Stimulated activated CD4-positive, alpha-beta T cell treated with anti-CD3 and anti-CD28 coated beads, Interleukin-2, amount 100 ng/mL, for 24 hours (primary cell): ENCODE data around the gene TBX20.
A peak's percentile ranks its signal among the peaks of the same experiment; 100 is the strongest.
"Not testable (repeated sequence)": the region's sequence is repeated elsewhere in the genome, so short reads cannot be mapped to it uniquely, and the experiment has no call there.

Experiments used
- DNase-seq, 2 donors: peaks; one replicate each; pipeline ENCODE4 v3.0.0-alpha.2; 2020

TBX20 gene

GRCh38 chr7:35206924-35207323 lies 47.0 kb downstream of the TBX20 start:
- not testable (repeated sequence) for DNase-seq

GRCh38 chr7:35204850-35205249 lies 49.0 kb downstream of the TBX20 start:
- not testable (repeated sequence) for DNase-seq

GRCh38 chr7:35204031-35204430 lies 49.9 kb downstream of the TBX20 start:
- not testable (repeated sequence) for DNase-seq

GRCh38 chr7:35202353-35202752 lies 51.5 kb downstream of the TBX20 start:
- DNase-seq = not testable (repeated sequence)

- not testable (repeated sequence) for DNase-seq
These were observed 53.7 kb downstream of the TBX20 start for GRCh38 chr7:35200170-35200569.

- not testable (repeated sequence) for DNase-seq
These were observed 55.3 kb downstream of the TBX20 start for GRCh38 chr7:35198370-35199140.

GRCh38 chr7:35191571-35191970 lies 62.3 kb downstream of the TBX20 start:
- not testable (repeated sequence) for DNase-seq

- DNase-seq = not testable (repeated sequence)
These were observed 63.6 kb downstream of the TBX20 start for GRCh38 chr7:35190146-35190773.

- DNase-seq = peak in 1 of 2 donors; percentile 2
These were observed 67.1 kb downstream of the TBX20 start for GRCh38 chr7:35186751-35187150.

GRCh38 chr7:35185908-35186731 lies 67.8 kb downstream of the TBX20 start:
- peak in 1 of 2 donors; percentile 40 for DNase-seq

GRCh38 chr7:35185578-35185907 lies 68.4 kb downstream of the TBX20 start:
- not testable (repeated sequence) for DNase-seq

GRCh38 chr7:35184961-35185360 lies 68.9 kb downstream of the TBX20 start:
- not testable (repeated sequence) for DNase-seq

- not testable (repeated sequence) for DNase-seq
These were observed 69.9 kb downstream of the TBX20 start for GRCh38 chr7:35183873-35184503.

GRCh38 chr7:35180665-35181064 lies 73.2 kb downstream of the TBX20 start:
- DNase-seq = not testable (repeated sequence)

GRCh38 chr7:35173176-35173575 lies 80.7 kb downstream of the TBX20 start:
- DNase-seq = not testable (repeated sequence)

GRCh38 chr7:35172131-35172530 lies 81.8 kb downstream of the TBX20 start:
- DNase-seq = not testable (repeated sequence)

- not testable (repeated sequence) for DNase-seq
These were observed 86.2 kb downstream of the TBX20 start for GRCh38 chr7:35167658-35168057.

GRCh38 chr7:35167158-35167557 lies 86.7 kb downstream of the TBX20 start:
- DNase-seq = not testable (repeated sequence)

- not testable (repeated sequence) for DNase-seq
These were observed 92.7 kb downstream of the TBX20 start for GRCh38 chr7:35161059-35161740.
